GM23338 (cell line): ENCODE measurements around the gene IQCF2. TPM values are rescaled to one million over a fixed set of nuclear protein-coding genes. Genes with fewer than 3 reads are reported as not detected.
"Not testable (repeated sequence)": the region's sequence is repeated elsewhere in the genome, so short reads cannot be mapped to it uniquely, and the experiment has no call there.

Experiments
- ATAC-seq: fragments of 200-7000 bp; cut with Tn5 transposase; 3 replicates; pipeline ENCODE4 v1.9.1; 2020
- DNase-seq: peaks from one replicate; pipeline ENCODE4 v3.0.0-alpha.2; 2015; ENCODE audit warnings: low spot score
- H2AFZ ChIP-seq: fragments of 200-600 bp; sonication (generic); 2 replicates; pipeline ENCODE4 v1.8.0; 2016; ENCODE audit warnings: antibody characterized with exemption, mild to moderate bottlenecking, moderate library complexity
- H3F3A ChIP-seq: fragments of 200-600 bp; sonication (generic); replicated peaks from 2 replicates; pipeline ENCODE4 v1.8.0; 2017; ENCODE audit warnings: antibody characterized with exemption, mixed run types, low read depth
- H3K27ac ChIP-seq: fragments of 200-600 bp; sonication (generic); 2 replicates; pipeline ENCODE4 v1.6.1; 2016; ENCODE audit warnings: low read depth
- H3K27me3 ChIP-seq: fragments of 200-600 bp; sonication (generic); 2 replicates; pipeline ENCODE4 v1.8.0; 2016; ENCODE audit warnings: mild to moderate bottlenecking, mixed run types, moderate library complexity; ENCODE audit not compliant: insufficient read depth
- H3K36me3 ChIP-seq: fragments of 200-600 bp; sonication (generic); 2 replicates; pipeline ENCODE4 v1.8.0; 2016; ENCODE audit warnings: mild to moderate bottlenecking; ENCODE audit not compliant: insufficient read depth
- H3K4me1 ChIP-seq: fragments of 200-600 bp; sonication (generic); 2 replicates; pipeline ENCODE4 v1.8.0; 2016; ENCODE audit warnings: mild to moderate bottlenecking, moderate library complexity; ENCODE audit not compliant: insufficient read depth
- H3K4me2 ChIP-seq: fragments of 200-600 bp; sonication (generic); 2 replicates; pipeline ENCODE4 v1.7.1; 2017; ENCODE audit warnings: mixed run types
- H3K4me3 ChIP-seq: fragments of 200-600 bp; sonication (generic); 2 replicates; pipeline ENCODE4 v1.6.1; 2016; ENCODE audit warnings: mixed run types
- H3K79me2 ChIP-seq: fragments of 200-600 bp; sonication (generic); replicated peaks from 2 replicates; pipeline ENCODE4 v1.8.0; 2017; ENCODE audit warnings: mild to moderate bottlenecking; ENCODE audit not compliant: insufficient read depth
- H3K9me2 ChIP-seq: fragments of 200-600 bp; sonication (generic); 2 replicates; pipeline ENCODE4 v1.8.0; 2017; ENCODE audit not compliant: insufficient read depth
- H4K20me1 ChIP-seq: fragments of 200-600 bp; sonication (generic); replicated peaks from 2 replicates; pipeline ENCODE4 v1.8.0; 2017; ENCODE audit warnings: mild to moderate bottlenecking; ENCODE audit not compliant: insufficient read depth
- H3K27ac Mint-ChIP-seq: 2 replicates; pipeline ENCODE4 v1.8.0; 2020; ENCODE audit warnings: inconsistent platforms, mild to moderate bottlenecking, moderate library complexity, mixed read lengths
- H3K27me3 Mint-ChIP-seq: 3 replicates; pipeline ENCODE4 v1.8.0; 2022; ENCODE audit warnings: low read depth, mild to moderate bottlenecking, moderate library complexity, mixed read lengths, inconsistent platforms; ENCODE audit not compliant: insufficient read depth, poor library complexity
- H3K36me3 Mint-ChIP-seq: 3 replicates; pipeline ENCODE4 v1.8.0; 2021; ENCODE audit warnings: low read depth, mild to moderate bottlenecking, inconsistent platforms, moderate library complexity, mixed read lengths
- H3K4me1 Mint-ChIP-seq: 3 replicates; pipeline ENCODE4 v1.8.0; 2020; ENCODE audit warnings: mild to moderate bottlenecking, inconsistent platforms, mixed read lengths
- H3K4me3 Mint-ChIP-seq: 3 replicates; pipeline ENCODE4 v1.8.0; 2021; ENCODE audit warnings: moderate library complexity, mild to moderate bottlenecking, inconsistent platforms, mixed read lengths
- H3K9me3 Mint-ChIP-seq: 3 replicates; pipeline ENCODE4 v1.8.0; 2020; ENCODE audit warnings: moderate library complexity, mild to moderate bottlenecking, inconsistent platforms, mixed read lengths
- EZH2phosphoT487 ChIP-seq: fragments of 200-600 bp; sonication (generic); IDR thresholded peaks from one replicate; pipeline ENCODE4 v1.8.1; 2018; ENCODE audit warnings: antibody characterized with exemption; ENCODE audit not compliant: unreplicated experiment
- REST ChIP-seq: IDR thresholded peaks from one replicate; pipeline ENCODE4 v1.6.1; 2018; ENCODE audit warnings: antibody characterized with exemption; ENCODE audit not compliant: unreplicated experiment
- ZNF331 ChIP-seq: fragments of 250-450 bp; sonication (Bioruptor Pico); IDR thresholded peaks from 2 replicates; pipeline ENCODE4 v1.5.0; 2020; ENCODE audit warnings: low read depth, mild to moderate bottlenecking, moderate library complexity
- polyA plus RNA-seq: library from polyadenylated mRNA; unstranded; fragments of >200 nt; fragmentation: Nextera tagmentation; extraction: Ambion mirVana; gene quantifications from 2 replicates; pipeline ENCODE4 v1.2.1, GENCODE V29; 2016
- total RNA-seq: library from RNA; depleted of rRNA; stranded (reverse); fragments of >200 nt; shearing (Covaris generic); gene quantifications from 2 replicates; pipeline ENCODE4 v1.2.3, GENCODE V29; 2014
- TF ChIP-seq, protein P1 (sequence below), 2 experiments: fragments of 200-600 bp in 1 of 2; sonication (generic) in 1 of 2; conservative IDR thresholded peaks; 2 replicates each; pipeline versions ENCODE4 v1.5.1 to v1.6.1; 2016 to 2017; ENCODE audit warnings: antibody characterized with exemption in 2 of 2, low read depth in 2 of 2, mild to moderate bottlenecking in 2 of 2, moderate library complexity in 1 of 2
- TF ChIP-seq, protein P2 (sequence below): IDR thresholded peaks from 2 replicates; pipeline ENCODE4 v1.6.1; 2016; ENCODE audit warnings: antibody characterized with exemption

Gene IQCF2
- total and polyA plus RNA-seq, 2 experiments from 2014 or later: not detected

DNA sequence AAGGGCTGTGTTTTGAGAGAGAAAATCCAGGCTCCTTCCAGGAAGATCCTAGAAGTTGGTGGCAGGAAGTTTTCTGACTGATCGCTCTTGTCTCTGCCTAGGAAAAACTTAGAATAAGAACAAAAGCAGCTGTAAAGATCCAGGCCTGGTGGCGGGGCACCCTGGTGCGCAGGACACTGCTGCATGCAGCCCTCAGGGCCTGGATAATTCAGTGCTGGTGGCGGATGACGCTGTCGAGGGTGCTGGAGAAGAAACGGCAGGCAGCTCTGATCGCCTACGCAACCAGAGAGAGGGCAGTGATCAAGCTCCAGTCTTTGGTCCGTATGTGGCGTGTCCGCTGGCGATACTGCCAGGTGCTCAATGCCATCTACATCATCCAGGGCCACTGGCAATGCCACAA, 1.5 kb downstream of the IQCF2 start (continued):
- TF ChIP-seq, protein P1, sequence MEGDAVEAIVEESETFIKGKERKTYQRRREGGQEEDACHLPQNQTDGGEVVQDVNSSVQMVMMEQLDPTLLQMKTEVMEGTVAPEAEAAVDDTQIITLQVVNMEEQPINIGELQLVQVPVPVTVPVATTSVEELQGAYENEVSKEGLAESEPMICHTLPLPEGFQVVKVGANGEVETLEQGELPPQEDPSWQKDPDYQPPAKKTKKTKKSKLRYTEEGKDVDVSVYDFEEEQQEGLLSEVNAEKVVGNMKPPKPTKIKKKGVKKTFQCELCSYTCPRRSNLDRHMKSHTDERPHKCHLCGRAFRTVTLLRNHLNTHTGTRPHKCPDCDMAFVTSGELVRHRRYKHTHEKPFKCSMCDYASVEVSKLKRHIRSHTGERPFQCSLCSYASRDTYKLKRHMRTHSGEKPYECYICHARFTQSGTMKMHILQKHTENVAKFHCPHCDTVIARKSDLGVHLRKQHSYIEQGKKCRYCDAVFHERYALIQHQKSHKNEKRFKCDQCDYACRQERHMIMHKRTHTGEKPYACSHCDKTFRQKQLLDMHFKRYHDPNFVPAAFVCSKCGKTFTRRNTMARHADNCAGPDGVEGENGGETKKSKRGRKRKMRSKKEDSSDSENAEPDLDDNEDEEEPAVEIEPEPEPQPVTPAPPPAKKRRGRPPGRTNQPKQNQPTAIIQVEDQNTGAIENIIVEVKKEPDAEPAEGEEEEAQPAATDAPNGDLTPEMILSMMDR (conservative IDR thresholded peaks at IDR 0.05; ENCODE audit: low read depth in 2 of 2): no peak
- no peak for TF ChIP-seq ZNF331
- no peak for TF ChIP-seq REST
- TF ChIP-seq, protein P2, sequence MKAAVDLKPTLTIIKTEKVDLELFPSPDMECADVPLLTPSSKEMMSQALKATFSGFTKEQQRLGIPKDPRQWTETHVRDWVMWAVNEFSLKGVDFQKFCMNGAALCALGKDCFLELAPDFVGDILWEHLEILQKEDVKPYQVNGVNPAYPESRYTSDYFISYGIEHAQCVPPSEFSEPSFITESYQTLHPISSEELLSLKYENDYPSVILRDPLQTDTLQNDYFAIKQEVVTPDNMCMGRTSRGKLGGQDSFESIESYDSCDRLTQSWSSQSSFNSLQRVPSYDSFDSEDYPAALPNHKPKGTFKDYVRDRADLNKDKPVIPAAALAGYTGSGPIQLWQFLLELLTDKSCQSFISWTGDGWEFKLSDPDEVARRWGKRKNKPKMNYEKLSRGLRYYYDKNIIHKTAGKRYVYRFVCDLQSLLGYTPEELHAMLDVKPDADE: no peak
- TF ChIP-seq EZH2phosphoT487: no peak

GRCh38 chr3:51868896-51869295, 7.5 kb downstream of the IQCF2 start:
- H3K9me3 Mint-ChIP-seq, H3K27ac ChIP-seq, H3K36me3 Mint-ChIP-seq, H3F3A ChIP-seq, H3K4me3 ChIP-seq, DNase-seq, H3K4me2 ChIP-seq, H3K4me3 Mint-ChIP-seq, H3K4me1 Mint-ChIP-seq, H3K79me2 ChIP-seq, H3K9me2 ChIP-seq, H3K27ac Mint-ChIP-seq, ATAC-seq, H3K4me1 ChIP-seq, H3K36me3 ChIP-seq, H3K27me3 ChIP-seq, H4K20me1 ChIP-seq, H3K27me3 Mint-ChIP-seq: not testable (repeated sequence)
- H2AFZ ChIP-seq: peak overlapping the region; percentile 85

DNA sequence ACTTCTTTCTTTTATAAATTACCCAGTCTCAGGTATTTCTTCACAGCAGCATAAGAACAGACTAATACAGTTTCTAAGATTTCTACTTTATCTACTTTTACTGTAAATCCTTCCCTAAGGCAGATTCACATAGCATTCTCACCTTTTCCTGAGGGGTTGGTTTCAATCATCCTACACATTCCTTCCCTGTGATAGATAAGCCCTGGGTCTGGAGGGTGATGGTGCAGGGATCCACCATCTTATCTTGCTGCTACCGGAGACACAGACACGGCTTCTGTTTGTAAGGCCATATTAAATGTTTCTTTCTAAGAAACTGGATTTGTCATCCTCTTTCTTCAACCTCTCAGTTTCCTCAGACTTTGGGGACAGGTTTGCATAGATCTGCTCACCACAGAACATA, 7.9 kb downstream of the IQCF2 start:
- H3K4me2 ChIP-seq: no peak overlapping the region
- no peaks in the 10 kb centered on the region for H3K36me3 ChIP-seq
- no peaks in the 10 kb centered on the region for H3K9me3 Mint-ChIP-seq
- H3K4me3 ChIP-seq: no peak overlapping the region
- DNase-seq (no peak), ATAC-seq (peak; percentile 55)
- no peak overlapping the region for H3K27ac ChIP-seq
- no peaks in the 10 kb centered on the region for H3K4me1 ChIP-seq
- peak overlapping the region; percentile 85 for H2AFZ ChIP-seq
- H3F3A ChIP-seq: no peaks in the 10 kb centered on the region
- H3K79me2 ChIP-seq: no peaks in the 10 kb centered on the region
- 0 out of 2 replicates have a peak, but pooled peaks cover 5% of the 10 kb centered on the region for H3K9me2 ChIP-seq
- peaks cover 8% of the 10 kb centered on the region; the same call in 2 of the 3 replicates for H3K4me1 Mint-ChIP-seq
- H3K27me3 ChIP-seq: no peaks in the 10 kb centered on the region
- H3K4me3 Mint-ChIP-seq: no peak overlapping the region
- no peaks in the 10 kb centered on the region for H3K27me3 Mint-ChIP-seq
- no peak overlapping the region for H3K27ac Mint-ChIP-seq
- H4K20me1 ChIP-seq: no peaks in the 10 kb centered on the region
- no peaks in the 10 kb centered on the region for H3K36me3 Mint-ChIP-seq
- TF ChIP-seq, protein P2: no peak
- no peak for TF ChIP-seq ZNF331
- TF ChIP-seq EZH2phosphoT487: no peak
